Glomerular visceral epithelial cell (primary cell): ENCODE measurements around the gene SCD5.
"Not testable (repeated sequence)": the region's sequence is repeated elsewhere in the genome, so short reads cannot be mapped to it uniquely, and the experiment has no call there.

Source experiments
- DNase-seq: peaks from one replicate; pipeline ENCODE4 v3.0.0-alpha.2; 2016; ENCODE audit errors: extremely low spot score

The SCD5 gene

DNA sequence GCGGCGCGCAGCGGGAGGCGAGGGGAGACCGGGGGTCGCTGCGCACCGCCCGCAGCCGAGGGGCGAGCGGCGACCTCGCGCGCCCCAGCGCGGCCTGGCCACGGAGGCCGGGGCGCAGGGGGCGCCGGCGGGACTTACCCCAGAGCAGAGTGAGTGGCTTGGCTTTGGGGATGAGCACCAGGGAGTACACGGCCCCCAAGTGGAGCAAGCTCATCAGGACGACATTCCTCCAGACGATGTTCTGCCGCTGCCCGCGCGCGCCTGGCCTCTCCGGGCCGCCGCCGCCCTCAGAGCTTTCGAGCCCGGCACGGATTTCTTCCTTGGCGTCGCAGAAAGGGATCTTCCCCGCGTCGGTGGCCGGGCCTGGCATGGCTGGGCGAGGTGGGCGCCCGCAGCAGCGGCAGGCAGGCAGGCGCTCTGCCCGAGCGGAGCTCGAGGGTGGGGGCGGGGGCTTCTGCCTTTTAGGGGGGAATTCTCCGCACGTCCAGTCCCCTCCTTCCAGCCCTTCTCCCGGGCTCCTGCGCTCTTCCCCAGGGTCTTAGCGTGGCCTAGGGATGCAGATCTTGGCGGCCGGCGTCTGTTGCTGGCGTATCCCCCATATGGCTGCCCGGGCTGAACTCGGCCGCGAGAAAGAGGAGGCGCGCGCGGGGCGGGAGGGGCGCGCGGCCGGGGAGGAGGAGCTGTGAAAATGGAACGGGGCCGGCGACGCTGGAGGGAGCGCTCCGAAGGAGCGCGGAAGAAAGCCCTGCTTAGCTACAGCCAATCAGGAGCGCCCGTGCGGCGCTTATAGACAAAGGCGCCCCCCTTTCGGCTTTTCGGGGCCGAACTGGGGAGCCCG, at the start of gene SCD5:
TSS of gene SCD5 (minus strand) at position 629 of the 838 bp plus-strand sequence. CDS start at position 370, 259 bp downstream.
- peak; percentile 89 for DNase-seq

DNA sequence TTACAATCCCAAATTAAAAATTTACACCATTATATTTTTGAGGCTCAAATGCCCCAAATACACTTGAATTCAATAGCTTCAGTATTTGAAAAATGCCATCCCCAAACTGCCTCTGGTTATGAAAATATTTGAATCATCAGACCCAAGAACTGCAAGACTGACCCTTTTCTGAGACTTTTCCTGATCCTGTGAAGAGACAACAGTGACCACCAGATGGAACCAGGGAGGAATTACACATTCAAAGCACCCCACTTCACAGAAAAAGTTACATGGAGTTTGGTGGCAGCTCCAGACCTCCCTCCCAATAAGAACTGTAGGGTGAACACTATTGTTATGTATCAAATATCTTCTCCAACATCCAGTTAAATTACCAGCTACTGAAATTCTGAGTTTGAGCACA, 44.0 kb upstream of the SCD5 start:
- DNase-seq: peak; percentile 25

DNA sequence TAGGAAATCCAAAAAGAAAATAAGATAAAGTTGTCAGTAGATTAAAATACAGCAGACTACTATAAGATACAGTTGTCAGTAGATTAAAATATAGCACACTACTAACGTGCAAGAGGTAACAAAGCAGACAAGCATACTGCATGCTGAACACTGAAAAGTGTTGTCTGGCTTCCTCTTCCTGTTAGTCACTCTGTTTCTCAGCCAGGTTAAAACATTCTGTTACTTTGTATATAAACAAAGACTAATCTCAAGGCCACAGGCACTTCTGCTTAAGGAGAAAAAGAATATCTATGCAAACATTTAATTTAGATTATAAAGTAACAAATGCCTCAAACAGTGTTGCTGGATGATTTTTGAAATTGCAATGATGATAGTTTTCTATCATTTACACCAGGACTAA, 41.0 kb upstream of the SCD5 start:
- DNase-seq: no peak

DNA sequence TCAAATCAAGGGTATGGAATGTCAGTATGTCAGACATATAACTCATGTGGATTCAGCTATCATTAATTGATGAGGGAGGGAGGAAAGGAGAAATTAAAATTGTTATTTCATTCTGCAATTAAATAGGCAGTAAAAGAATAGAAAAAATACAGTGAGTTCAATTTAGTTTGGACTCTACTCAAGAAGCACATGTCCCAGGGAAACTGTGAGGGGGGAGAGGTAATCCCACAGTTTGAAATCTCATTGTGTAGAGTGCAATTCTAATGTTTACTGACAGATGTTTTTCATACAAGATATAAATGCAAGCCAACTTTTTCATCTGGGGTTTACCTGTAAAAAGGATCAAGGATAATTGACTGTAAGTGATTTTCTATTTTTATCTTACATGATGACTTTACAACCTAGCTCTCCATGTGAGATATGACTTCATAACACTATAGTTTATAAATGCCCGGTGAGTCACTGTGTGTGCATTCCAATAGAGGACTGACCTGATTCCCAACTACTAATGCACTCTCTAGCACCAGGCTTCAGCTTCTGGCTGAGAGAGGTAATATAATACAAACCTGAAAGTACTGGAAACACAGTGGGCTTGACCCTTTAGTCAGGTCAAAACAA, 35.2 kb upstream of the SCD5 start:
- peak; percentile 72 for DNase-seq

DNA sequence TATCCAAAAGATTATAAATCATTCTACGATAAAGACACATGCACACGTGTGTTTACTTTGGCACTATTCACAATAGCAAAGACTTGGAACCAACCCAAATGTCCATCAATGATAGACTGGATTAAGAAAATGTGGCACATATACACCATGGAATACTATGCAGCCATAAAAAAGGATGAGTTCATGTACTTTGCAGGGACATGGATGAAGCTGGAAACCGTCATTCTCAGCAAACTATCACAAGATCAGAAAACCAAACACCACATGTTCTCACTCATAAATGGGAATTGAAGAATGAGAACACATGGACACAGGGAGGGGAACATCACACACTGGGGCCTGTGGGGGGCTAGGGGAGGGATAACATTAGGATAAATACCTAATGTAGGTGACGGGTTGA, 34.5 kb upstream of the SCD5 start:
- DNase-seq: not testable (repeated sequence)

DNA sequence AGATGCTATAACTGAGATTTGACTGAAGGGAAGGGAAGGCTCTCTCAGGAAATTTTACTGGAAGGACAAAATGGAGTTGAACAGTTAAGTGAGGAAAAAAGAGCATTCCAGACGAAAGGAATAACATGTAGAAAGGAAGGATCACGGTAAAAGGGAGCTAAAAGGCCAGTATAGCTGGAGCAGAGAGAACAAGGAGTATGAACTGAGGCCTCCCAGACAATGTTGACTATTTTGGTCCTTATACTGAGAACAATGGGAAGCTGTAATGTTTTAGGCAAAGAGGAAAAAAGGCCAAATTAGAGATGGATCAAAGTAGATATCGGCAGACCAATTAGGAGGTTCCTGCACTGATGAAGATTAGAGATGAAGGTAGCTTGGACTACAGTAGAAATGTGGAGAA, 26.8 kb upstream of the SCD5 start:
- DNase-seq: no peak

DNA sequence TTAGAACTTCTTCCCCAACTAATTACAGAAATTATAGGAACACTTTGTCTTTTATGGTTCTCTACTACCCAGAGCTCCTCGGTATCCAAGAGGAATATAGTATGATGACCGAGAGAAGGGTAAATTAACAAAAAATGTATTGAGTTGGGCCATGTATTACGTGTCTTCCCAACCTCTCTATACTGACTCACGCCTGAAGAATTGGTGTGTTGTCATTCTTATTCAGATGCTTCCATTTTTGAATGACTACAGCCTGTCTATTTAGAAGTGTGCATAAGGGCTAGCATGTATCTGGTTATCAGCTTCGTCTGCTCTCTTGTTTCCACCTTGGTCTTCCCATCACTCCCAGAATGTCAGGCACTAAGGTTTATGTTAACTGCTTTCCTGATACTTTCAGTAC, 24.5 kb upstream of the SCD5 start:
- DNase-seq: no peak

DNA sequence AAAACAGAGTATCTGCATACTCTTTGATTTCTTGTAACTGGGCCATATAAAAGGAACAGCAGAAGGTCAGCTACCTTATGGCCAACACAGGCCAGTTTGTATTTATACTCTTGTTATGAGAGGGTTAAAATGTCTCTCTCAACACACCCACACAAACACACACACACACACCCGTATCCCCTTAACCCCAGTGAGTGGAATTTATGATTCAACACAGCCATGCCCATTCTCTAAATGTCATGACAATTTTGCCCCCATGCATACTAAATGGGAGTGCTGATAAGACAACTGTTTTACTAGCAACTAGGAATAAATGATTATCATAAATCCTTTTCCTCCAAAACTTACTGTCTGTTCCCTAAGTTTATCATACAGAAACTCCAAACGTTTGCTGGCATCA, 22.1 kb upstream of the SCD5 start:
- DNase-seq: no peak

DNA sequence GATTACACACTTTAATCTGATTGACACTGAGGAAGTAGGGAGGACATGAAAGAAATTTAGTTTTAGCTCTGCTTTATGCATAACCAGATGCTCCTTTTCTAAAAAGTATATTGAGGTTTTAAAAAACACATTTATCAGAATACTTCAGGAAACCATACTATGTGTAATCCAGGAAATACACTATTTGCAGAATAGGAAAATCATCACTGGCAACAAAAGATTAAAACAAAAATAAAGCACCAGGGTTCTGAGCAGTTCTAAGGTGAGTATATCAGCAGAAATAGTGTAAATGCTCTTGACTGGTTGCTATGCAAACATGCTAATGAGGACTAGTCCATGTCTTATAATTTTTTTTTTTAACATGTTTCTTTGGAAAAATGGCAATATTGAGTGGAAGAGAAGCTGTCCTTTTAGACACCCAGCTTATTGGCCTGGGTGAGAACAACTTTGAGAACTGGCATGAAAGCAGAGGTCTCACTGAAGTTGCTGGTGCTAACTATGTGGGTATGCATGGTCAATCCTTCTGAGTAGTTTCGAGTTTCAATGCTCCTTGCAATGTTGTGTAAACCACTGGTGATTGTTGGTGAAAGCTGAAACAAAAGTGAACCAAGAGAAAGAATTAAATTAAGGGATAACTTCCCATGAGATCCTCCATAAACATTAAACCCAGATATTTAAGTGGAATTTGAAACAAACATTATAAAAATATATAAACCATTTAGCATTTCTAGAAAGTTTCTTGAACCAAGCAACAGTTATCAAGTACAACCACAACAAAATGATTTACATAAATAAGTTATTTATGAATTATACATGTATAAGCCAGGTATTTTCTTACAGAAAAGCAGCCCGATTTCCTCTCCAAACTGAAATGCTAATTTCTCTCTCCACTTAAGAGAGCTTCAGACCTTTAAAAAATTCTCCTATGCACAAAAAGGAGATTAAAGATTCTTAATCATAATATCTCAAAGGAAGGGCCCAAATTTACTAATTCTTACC, 20.4 kb upstream of the SCD5 start:
- no peak for DNase-seq

DNA sequence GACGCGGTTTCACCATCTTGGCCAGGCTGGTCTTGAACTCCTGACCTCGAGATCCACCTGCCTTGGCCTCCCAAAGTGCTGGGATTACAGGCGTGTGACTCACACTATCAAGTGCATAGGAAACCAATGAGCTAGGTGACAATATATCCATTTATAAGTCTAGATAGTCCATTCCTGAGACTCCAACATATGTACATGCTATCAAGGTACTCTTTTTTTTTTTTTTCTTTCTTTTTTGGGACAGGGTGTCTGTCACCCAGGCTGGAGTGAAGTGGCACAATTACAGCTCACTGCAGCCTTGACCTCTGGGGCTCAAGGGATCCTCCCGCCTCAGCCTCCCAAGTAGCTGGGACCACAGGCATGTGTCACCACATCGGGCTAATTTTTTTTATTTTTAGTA, 18.3 kb upstream of the SCD5 start:
- DNase-seq: not testable (repeated sequence)

DNA sequence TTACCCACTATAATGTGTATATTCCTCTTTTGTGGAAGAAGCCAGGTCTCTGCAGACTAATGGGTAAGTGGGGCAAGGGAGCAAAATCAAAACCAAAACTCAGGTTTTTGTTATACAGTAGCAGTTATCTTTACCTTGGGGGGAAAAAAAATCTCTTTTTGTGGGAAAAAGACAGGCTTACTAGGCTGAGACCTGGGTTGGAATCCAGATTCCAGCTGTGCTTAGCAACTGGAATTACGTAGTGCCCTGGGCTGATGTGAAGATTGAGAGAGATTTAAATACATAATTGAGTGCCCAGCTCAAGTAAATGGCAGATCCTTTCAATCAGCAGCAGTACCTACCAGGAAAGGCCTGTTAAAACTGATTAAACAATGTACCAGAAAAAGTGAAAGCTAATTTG, 15.4 kb upstream of the SCD5 start:
- no peak for DNase-seq

DNA sequence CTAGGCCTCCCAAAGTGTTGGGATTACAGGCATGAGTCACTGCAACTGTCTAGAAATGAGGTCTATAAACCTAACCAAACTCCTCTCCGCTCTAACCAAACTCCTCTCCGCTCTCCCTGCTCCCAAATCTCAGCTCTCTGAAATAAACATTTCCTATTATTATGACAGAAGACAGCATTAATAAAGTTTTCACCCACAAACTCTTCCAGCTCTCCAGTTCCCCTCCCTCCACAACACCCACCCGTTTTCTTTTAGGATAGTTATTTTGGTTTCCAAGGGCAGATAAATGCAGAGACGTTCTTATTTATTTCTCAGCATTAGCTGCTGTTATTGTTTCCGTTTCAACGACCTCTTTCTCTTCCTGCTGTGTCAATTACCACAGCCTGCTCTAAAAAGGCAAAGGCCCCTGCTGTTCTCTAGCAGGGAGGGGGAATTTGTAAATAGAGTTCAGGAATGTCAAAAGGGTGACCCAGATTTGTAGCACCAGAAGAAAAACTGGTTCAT, 13.3 kb upstream of the SCD5 start:
- DNase-seq: no peak

DNA sequence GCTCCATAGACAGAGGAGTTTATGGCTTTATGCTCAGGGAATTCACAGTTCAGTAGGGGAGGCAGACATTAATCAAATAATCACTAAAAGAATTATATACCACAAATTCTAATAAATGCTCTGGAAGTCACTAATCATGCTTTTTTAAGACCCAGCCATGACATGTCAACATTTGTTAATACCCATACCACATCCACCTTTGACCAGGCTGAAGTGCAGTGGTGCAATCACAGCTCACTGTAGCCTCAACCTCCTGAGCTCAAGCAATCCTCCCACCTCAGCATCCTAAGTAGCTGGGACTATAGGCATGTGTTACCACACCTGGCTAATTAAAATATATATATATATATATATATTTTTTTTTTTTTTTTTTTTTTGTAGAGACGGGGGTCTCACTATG, 12.8 kb upstream of the SCD5 start:
- DNase-seq: no peak

DNA sequence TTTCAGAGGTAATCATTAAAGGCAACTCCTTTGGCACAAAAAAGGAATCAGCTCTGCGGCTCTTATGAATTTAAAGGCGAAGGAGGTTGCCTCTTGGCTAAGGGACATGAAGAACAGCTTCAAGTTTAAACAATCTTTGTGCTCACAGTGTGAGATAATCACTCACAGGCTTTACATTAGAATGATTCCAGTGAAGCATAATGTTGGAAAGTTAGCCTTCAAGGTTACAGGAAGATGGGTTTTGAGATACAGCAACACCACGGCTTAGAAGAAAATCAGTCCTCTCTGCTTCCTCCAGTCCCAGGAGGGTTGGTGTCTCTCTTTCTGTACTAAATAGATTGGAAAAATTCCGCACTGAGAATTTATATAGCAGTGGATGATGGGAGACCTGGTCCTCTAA, 11.6 kb upstream of the SCD5 start:
- DNase-seq: no peak

DNA sequence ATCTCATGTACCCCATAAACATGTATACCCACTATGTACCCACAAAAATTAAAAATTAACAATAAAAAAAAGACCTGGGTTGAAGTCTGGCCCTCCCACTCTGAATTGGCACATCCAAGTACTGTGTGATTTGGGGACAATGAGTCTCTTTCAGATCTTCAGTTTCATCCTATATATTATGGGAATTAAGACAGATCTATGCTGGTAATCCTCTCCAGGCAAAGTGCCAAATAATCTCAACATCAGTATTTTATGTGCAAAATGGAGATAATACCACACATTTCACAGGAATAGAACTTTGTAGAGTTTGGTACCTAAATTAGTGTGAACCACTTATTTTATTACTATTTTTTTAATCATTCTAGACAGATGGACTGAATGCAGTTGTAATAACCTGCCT, 11.0 kb upstream of the SCD5 start:
- no peak for DNase-seq

DNA sequence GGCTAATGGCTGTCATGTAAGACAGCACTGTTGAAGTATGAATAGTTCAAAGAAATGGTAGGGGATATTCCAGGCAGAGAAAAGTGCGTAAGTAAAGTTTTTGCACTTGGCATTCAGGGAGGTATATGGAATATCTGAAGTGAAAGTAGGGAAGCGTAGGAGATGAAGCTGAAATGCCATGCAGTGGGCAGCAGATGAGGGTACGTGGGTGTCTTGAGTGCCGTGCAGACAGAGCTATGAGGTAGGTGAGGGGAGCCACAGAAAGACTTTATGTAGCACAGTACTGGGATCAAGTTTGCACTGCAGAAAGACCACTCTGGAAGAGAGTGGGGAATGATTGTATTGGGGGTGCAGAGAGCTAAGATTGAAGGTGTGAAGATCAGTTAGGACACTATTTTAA, 5.2 kb upstream of the SCD5 start:
- no peak for DNase-seq

DNA sequence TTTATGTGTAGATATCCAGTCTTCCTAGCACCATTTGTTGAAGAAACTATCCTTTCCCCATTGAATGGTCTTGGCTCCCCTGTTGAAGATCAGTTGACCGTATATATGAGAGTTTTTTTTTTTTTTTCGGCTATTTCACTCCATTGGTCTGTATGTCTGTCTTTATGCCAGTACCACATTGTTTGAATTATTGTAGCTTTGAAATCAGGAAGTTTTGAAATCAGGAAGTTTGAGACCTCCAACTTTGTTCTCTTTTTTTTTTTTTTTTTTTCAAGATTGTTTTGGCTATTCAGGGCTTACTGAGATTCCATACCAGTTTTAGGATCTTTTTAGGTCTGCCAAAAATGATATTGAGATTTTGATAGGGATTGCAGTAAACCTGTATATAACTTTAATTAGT, 4.3 kb upstream of the SCD5 start:
- no peak for DNase-seq

DNA sequence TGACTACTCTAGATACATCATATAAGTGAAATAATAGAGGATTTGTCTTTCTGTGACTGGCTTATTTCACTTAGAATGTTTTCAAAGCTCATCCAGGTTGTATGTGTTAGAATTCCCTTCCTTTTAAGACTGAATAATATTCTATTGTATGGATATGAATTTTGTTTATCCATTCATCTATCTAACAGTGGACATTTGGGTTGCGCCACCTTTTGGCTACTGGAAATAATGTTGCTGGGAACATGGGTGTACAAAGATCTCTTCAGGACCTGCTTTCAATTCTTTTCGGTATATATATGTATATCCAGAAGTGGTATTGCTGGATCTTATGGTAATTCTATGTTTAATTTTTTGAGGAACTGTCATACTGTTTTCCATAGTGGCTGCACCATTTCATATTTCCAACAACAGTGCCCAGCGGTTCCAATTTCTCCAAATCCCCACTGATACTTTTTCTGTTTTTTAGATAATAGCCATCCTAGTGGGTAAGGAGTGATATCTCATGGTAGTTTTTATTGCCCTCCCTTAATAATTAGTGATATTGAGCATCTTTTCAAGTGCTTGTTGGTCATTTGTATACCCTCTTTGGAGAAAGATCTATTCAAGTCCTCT, 3.4 kb upstream of the SCD5 start:
- DNase-seq: peak; percentile 27

DNA sequence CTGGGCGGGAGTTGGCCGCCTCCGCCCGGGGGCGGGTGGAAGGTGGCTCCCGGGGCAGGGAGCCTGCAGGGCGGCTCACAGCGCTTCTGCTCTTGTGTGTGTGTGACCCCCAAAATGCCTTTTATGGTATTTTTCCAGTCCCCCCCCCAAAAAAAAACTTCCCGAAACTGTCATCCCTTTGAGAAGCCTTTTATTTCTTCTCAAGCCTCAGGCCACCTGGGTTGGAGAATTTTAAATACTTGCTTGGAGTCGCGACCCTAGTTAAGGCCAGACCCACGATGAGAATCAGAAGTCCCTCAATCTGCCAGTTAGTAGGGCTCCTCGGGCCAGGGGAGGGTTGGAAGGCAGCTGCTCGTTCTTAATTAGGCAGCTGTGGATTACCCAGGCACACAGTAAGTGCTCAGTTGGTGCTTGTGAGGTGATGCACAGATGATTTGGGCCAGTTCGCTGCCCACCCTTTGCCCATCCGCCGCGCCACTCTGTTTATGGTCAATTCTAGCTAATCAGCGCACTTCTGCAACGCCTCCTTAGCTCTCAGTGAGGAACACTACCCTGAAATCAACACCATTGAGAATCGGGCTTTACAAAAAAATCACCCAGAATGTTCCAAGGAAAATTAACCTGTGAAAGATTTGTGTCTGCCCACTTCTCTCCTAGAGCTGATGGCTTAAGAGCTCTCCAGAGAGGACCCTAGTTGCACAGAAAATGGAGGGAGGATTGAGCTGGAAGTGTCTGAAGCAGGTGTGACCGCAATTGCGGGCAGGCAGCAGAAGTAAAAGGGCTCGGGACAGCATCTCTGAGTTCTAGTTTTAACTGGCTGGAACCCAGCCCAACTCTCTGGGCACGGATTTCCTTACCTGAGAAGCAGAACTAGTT, 648 bp upstream of the SCD5 start:
- no peak for DNase-seq

DNA sequence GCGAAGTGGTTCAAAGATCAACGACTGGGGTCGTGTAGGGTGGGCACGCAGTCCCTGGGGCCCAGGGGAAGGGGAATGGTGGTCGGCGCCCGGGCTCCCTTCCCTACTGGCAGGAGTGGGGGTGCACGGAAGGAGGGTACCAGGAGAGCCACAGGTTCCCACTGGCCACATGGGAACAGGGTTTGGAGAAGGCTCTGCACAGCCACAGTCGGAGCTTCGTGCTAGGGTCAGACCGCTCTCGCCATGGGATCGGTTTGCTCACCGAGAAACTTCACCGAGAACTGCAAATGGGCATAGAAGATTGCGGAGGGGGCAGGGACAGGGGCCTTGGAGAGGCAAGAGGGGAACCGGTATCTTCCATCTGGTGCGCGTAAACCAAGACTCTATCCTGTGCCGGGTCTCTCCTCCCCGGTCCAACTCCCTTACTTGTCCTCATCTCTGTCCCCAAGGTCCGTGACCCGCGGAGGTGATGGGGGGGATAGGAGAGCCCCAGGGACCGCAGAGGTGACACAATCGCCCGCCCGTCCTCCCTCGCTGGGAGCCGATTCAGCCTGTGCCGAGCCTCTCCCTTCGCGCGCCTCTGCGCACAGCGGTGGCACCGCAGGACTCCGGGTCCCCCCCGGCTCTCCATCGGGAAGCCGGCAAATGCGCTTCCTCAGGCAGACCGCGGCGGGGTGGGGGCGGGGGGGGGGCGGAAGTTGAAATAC, 1.0 kb downstream of the SCD5 start:
- peak; percentile 37 for DNase-seq
